Vagina (tissue), 2 donors: ENCODE results near the gene RSPO4. TPM values are rescaled to one million over a fixed set of nuclear protein-coding genes. Genes with fewer than 3 reads are reported as not detected.

Source experiments
- DNase-seq, 2 donors: peaks; one replicate each; pipeline ENCODE4 v3.0.0-alpha.2; 2017; ENCODE audit errors: extremely low spot score in 2 of 2
- H3K27ac ChIP-seq: fragments of 200-600 bp; sonication (generic); one replicate; pipeline ENCODE4 v1.5.1; 2019
- H3K27me3 ChIP-seq: fragments of 200-600 bp; sonication (generic); one replicate; pipeline ENCODE4 v1.5.1; 2019
- H3K36me3 ChIP-seq, 2 donors: fragments of 200-600 bp; sonication (generic); one replicate each; pipeline ENCODE4 v1.5.1; 2017 to 2019
- H3K4me1 ChIP-seq: fragments of 200-600 bp; sonication (generic); one replicate; pipeline ENCODE4 v1.5.1; 2019
- H3K4me3 ChIP-seq, 2 donors: fragments of 200-600 bp; sonication (generic); 1 replicate in 1 of 2; 2 replicates in 1 of 2; pipeline ENCODE4 v1.5.1; 2016 to 2019
- H3K9me3 ChIP-seq: fragments of 200-600 bp; sonication (generic); one replicate; pipeline ENCODE4 v1.5.1; 2019
- POLR2A ChIP-seq, 2 donors: fragments of 450-650 bp; IDR thresholded peaks; one replicate each; pipeline ENCODE4 v1.6.1; 2017; ENCODE audit warnings: antibody characterized with exemption in 2 of 2, mild to moderate bottlenecking in 2 of 2, moderate library complexity in 2 of 2
- POLR2AphosphoS5 ChIP-seq, 2 donors: sonication (generic); formaldehyde crosslinking; IDR thresholded peaks; one replicate each; pipeline ENCODE4 v1.9.0; 2017; ENCODE audit warnings: antibody characterized with exemption in 2 of 2, mild to moderate bottlenecking in 2 of 2, low read depth in 1 of 2; ENCODE audit not compliant: insufficient read depth in 1 of 2
- intact Hi-C: fragments of 100-400 bp; cut with DNase I; formaldehyde crosslinking; loops from one replicate; pipeline ENCODE4 v1.15.1; 2023
- total RNA-seq: library from RNA; depleted of rRNA; stranded (reverse); fragments of >200 nt; gene quantifications from one replicate; pipeline ENCODE4 v1.2.3, GENCODE V29; 2016
- TF ChIP-seq, protein P1 (sequence below), 3 experiments: fragments of 450-650 bp in 2 of 3; fragments of 200-600 bp in 1 of 3; sonication (generic) in 1 of 3; IDR thresholded peaks; one replicate each; pipeline ENCODE4 v1.5.1; 2017 to 2019; ENCODE audit warnings: antibody characterized with exemption in 3 of 3, mild to moderate bottlenecking in 2 of 3, moderate library complexity in 2 of 3

RSPO4 gene
- total RNA-seq, 1 donor from 2014 or later = not detected

DNA sequence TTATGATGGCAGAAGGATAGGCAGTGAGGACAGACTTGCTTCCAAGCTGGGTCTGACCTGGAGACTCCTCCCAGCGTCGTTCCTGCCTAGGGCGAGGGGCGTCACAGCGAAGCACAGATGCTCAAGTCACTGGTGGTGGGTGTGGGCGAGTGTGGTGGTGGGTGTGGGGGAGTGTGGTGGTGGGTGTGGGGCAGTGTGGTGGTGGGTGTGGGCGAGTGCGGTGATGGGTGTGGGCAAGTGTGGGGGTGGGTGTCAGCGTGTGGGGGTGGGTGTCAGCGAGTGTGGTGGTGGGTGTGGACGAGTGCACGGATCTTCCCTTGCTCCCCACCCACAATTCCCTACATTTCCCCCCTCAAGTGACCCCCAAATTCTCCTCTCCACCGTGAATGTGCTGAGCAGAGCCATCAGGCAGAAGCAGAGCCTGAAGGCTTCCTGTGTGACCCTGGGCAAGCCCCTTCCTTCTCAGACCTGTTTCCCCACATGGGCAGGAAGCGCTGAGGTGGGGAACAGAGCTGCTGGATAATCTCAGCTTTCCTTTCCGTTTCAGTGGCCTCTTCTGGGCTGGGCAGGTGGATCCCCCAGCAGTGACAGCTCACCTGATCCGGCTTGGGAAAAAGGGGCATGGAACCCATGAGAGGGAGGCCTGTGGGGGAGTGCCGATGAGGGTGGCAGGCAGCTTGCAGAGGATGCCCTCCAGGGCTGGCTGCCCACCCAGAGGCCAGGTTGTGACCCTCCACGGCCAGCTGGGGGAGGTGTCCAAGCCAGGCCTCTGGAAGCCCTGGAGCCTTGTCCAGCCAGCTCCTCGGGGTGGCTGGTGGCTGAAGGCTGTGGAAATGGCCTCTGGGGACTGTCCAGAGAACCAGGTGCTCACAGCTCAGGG is 42.9 kb downstream of the RSPO4 start:
- no peaks in the 10 kb centered on the region for H3K27me3 ChIP-seq

DNA sequence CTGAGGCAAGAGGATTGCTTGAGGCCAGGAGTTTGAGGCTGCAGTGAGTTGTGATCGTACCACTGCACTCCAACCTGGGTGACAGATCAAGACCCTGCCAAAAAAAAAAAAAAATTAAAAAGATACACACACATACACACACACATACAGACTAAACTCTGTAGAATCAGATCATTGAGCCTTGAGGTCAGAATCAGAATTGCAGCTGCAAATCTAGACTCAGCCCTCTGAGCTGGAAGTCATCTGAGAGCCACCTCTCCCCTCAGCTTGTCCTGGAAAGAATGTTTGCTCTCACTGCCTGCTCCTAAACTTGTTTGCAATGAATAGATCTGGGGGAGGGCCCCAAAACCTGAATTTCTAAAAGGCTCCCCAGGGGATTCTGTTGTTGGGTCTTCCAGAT is 44.6 kb downstream of the RSPO4 start:
- Histone ChIP-seq H3K4me3 (no peak overlapping the region), H3K27me3 (no peaks in the 10 kb centered on the region), H3K27ac (no peak overlapping the region), H3K36me3 (no peaks in the 10 kb centered on the region), H3K9me3 (no peaks in the 10 kb centered on the region), H3K4me1 (no peaks in the 10 kb centered on the region)
- DNase-seq = no peak
- TF ChIP-seq POLR2A (IDR thresholded peaks at IDR 0.05) (no peak), POLR2AphosphoS5 (IDR thresholded peaks at IDR 0.05; ENCODE audit: insufficient read depth in 1 of 2, low read depth in 1 of 2) (no peak)
- TF ChIP-seq, protein P1, sequence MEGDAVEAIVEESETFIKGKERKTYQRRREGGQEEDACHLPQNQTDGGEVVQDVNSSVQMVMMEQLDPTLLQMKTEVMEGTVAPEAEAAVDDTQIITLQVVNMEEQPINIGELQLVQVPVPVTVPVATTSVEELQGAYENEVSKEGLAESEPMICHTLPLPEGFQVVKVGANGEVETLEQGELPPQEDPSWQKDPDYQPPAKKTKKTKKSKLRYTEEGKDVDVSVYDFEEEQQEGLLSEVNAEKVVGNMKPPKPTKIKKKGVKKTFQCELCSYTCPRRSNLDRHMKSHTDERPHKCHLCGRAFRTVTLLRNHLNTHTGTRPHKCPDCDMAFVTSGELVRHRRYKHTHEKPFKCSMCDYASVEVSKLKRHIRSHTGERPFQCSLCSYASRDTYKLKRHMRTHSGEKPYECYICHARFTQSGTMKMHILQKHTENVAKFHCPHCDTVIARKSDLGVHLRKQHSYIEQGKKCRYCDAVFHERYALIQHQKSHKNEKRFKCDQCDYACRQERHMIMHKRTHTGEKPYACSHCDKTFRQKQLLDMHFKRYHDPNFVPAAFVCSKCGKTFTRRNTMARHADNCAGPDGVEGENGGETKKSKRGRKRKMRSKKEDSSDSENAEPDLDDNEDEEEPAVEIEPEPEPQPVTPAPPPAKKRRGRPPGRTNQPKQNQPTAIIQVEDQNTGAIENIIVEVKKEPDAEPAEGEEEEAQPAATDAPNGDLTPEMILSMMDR (IDR thresholded peaks at IDR 0.05) = no peak
- intact Hi-C loops = no loop called here

More for the DNA sequence above, 42.9 kb downstream of the RSPO4 start:
- TF ChIP-seq, protein P1 (IDR thresholded peaks at IDR 0.05) = no peak
- TF ChIP-seq POLR2AphosphoS5 (IDR thresholded peaks at IDR 0.05; ENCODE audit: insufficient read depth in 1 of 2, low read depth in 1 of 2) (no peak), POLR2A (IDR thresholded peaks at IDR 0.05) (no peak)
- Histone ChIP-seq H3K9me3 (no peaks in the 10 kb centered on the region), H3K4me1 (no peaks in the 10 kb centered on the region), H3K4me3 (no peak overlapping the region), H3K27ac (no peak overlapping the region), H3K36me3 (no peaks in the 10 kb centered on the region)
- no peak for DNase-seq
- intact Hi-C loops = loop anchor here (1.0 kb wide), 1 partner anchor 141 kb away; no protein-coding TSS in a partner anchor

DNA sequence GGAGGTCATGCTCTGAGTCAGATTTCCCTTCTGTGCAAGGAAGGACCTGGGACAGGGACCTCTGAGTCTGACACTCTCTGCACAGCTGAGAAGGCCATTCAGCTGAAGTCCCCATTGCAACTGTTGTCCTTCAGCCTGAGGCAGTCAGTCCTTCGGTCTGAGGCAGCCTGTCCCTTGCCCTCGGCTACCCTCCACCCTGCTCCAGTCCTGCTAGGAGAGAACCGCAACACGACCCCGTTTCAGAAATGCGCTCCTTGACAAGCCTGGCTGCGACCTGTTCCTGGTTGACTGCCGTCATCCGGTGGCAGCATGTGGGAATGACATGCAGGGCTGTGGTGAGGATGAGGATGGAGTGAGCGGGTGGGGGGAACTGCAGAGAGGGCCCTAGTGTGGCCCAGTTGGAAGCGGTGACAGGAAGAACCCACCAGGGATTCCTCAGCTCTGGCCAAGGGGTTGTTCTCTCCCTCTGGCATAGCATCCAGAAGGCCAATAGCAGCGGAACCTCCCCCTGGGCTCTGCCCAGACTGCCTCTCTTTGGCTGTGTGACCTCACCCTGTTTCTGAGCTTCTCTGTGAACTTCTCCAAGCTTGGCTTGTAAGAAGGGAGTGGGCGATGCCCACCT is 45.7 kb downstream of the RSPO4 start:
- Histone ChIP-seq H3K9me3 (no peaks in the 10 kb centered on the region), H3K4me1 (no peaks in the 10 kb centered on the region), H3K4me3 (no peak overlapping the region), H3K27ac (no peak overlapping the region), H3K27me3 (no peaks in the 10 kb centered on the region), H3K36me3 (no peaks in the 10 kb centered on the region)
- no peak for DNase-seq
- TF ChIP-seq POLR2A (IDR thresholded peaks at IDR 0.05) (no peak), POLR2AphosphoS5 (IDR thresholded peaks at IDR 0.05; ENCODE audit: insufficient read depth in 1 of 2, low read depth in 1 of 2) (no peak)
- TF ChIP-seq, protein P1 (IDR thresholded peaks at IDR 0.05) = peak; percentile 94 to 95 (median 94)
- intact Hi-C loops = no loop called here

DNA sequence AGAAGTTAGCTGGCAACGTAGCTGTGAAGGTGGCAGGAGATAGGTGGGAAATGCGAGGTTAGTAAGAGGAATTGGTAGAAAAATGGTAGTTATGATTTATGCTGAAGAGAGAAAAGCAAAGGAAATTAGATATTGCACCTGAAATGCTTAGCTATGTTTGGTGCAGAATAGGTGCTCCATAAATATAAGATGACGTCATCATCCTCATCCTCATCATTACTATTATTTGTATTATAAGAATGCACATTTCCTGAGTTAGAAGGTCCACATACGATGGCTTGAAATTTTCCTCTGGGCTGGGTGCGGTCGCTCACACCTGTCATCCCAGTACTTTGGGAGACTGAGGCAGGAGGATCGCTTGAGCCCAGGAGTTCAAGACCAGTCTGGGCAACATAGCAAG is 46.5 kb downstream of the RSPO4 start:
- no peaks in the 10 kb centered on the region for H3K9me3 ChIP-seq
- H3K4me1 ChIP-seq = no peaks in the 10 kb centered on the region
- H3K27ac ChIP-seq = no peak overlapping the region
- H3K36me3 ChIP-seq = no peaks in the 10 kb centered on the region
- intact Hi-C loops = no loop called here
- no peak overlapping the region for H3K4me3 ChIP-seq
- DNase-seq = no peak
- no peak for TF ChIP-seq POLR2A (IDR thresholded peaks at IDR 0.05)
- no peak for TF ChIP-seq POLR2AphosphoS5 (IDR thresholded peaks at IDR 0.05; ENCODE audit: insufficient read depth in 1 of 2, low read depth in 1 of 2)
- TF ChIP-seq, protein P1 (IDR thresholded peaks at IDR 0.05) = no peak
- no peaks in the 10 kb centered on the region for H3K27me3 ChIP-seq

DNA sequence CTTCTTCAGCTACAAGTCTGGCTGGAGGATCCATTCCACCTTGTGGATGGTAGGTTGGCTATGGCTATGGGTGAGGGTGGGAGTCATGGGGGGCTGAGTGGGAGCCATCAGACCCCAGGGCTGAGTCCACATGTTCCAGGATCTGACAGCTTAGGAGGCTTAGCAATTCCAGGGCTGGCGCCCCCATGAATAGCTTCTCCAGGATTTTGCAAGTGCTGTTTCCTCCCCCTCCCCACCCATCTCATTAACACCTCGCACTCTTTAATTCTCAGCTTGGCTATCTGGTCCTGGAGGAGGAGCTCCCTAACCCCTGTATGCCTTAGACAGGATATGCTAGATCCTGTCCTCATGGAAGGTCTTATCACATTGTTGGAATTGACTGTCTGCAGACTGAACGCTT is 47.0 kb downstream of the RSPO4 start:
- TF ChIP-seq, protein P1 (IDR thresholded peaks at IDR 0.05) = no peak
- TF ChIP-seq POLR2AphosphoS5 (IDR thresholded peaks at IDR 0.05; ENCODE audit: insufficient read depth in 1 of 2, low read depth in 1 of 2) (no peak), POLR2A (IDR thresholded peaks at IDR 0.05) (no peak)
- H3K4me3 ChIP-seq = no peak overlapping the region
- intact Hi-C loops = no loop called here
- H3K4me1 ChIP-seq = no peaks in the 10 kb centered on the region
- H3K9me3 ChIP-seq = no peaks in the 10 kb centered on the region
- H3K36me3 ChIP-seq = no peaks in the 10 kb centered on the region
- no peaks in the 10 kb centered on the region for H3K27me3 ChIP-seq
- no peak overlapping the region for H3K27ac ChIP-seq
- DNase-seq = no peak
